ENCODE results near the gene CSN3.

DNA sequence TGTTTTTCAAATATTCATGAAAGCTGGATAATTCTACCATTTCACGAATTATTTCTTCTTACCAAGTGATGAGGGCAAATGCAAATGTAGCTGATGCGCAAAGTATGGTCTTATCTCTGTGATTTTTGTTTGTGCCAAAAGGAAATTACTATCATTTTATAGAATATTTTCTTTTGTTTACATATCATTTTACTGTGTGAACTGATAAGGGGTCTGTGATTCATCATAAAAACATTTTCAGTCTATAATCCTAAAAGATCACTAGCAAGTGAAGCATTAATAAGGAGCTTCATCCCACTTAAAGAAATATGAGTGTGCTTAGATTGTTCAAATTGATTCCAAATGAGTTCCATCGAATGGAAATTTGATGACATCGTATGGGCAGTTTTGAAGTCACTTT is 694 bp downstream of the CSN3 start:
- TF ChIP-seq ZNF324 (tag by site-specific recombination; IDR thresholded peaks at IDR 0.05) (no peak), CTCF (tag by site-specific recombination; IDR thresholded peaks at IDR 0.05) (no peak)
- TF ChIP-seq, protein P1, sequence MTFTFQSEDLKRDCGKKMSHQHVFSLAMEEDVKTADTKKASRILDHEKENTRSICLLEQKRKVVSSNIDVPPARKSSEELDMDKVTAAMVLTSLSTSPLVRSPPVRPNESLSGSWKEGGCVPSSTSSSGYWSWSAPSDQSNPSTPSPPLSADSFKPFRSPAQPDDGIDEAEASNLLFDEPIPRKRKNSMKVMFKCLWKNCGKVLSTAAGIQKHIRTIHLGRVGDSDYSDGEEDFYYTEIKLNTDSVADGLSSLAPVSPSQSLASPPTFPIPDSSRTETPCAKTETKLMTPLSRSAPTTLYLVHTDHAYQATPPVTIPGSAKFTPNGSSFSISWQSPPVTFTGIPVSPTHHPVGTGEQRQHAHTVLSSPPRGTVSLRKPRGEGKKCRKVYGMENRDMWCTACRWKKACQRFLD (tag by site-specific recombination; IDR thresholded peaks at IDR 0.05): no peak
